AML-193 (cell line): ENCODE results near the gene ATP2B3.

ENCODE experiments used
- DNase-seq, 2 experiments: peaks; one replicate each; lab custom pipeline; 2025; lab: John Stamatoyannopoulos, UW

The ATP2B3 gene

GRCh38 chrX:153488231-153488914 lies 29.1 kb upstream of the ATP2B3 start:
- no peak for DNase-seq

DNA sequence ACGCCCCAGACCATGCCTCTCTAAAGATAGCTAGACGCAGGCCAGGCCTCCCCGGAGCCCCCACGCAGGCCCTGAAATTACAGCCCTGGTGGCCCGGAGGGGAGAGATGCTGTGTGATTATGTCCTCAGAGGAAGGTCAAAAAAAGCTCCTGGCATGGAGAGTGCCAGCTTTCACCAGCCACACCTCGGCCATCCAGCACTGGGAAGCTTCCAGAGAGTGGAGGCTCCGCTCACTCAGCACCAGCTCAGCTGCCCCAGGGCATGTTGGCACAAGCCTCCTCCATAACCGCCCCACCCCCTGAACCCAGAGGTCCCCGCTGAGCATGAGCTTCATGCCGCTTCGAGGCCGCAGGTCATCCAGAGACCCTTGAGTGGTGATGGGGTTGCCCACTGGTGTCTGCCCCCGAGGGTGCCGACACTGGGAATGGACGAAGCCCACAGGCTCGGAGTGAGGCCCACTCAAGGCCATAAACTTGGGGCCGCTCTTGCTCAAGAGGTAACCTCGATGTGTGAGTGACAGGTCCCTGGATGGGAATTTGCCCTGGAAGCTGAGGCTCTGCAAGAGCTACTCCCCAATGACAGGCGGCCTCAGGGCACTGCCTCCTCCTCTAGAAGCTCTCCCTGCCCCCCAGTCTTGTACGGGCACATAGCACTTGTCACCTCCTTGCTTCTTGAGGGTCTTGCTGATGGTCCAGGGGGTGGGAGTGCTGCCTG lies 27.1 kb upstream of the ATP2B3 start:
- no peak for DNase-seq

GRCh38 chrX:153491351-153491914 lies 26.0 kb upstream of the ATP2B3 start:
- DNase-seq = no peak

DNA sequence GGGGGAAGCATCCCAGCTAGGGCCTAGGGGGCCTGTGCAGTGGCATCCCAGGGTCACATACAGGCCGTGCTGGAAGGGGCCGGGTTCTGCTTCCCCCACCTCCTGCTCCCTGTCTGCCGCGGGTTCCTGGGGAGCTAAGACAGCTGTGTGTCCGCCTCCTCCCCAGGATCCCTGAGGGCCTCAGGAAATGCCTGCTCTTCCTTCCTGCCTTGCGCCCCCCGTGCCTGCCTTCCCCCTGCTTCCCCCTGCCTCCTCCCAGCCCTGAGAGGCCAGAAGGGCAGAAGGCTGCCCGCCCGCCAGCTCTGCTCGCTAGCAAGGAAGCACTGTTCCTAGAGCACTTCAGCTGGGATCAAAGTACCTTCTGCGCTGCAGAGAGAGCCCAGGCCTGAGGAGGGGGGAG lies 25.5 kb upstream of the ATP2B3 start:
- DNase-seq = no peak

GRCh38 chrX:153492543-153492942 lies 24.9 kb upstream of the ATP2B3 start:
- DNase-seq = no peak

DNA sequence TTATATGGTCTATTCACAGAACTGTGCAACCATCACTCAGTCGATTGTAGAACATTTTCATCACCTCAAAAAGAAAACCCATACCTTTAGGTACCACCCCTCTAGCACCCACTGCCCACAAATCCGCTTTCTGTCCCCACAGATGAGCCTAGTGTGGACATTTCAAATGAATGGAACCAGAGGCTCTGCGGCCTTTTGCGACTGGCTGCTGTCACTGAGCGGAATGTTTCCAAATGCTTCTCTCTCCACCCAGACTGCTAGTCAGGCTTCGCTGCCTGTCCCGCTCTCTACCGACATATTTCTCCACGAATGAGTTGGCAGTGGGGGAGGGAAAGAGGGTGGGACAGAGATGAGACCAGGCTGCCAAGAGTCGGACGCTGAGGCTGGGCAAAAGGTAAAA lies 24.4 kb upstream of the ATP2B3 start:
- DNase-seq = no peak

- DNase-seq = no peak
These were observed 23.4 kb upstream of the ATP2B3 start for GRCh38 chrX:153494061-153494460.

- no peak for DNase-seq
These were observed 22.7 kb upstream of the ATP2B3 start, which contains the start of gene BGN for GRCh38 chrX:153494541-153495361. Gene BGN (plus strand): TSS chrX:153494980. CDS start chrX:153504632, 9,652 bp downstream.

DNA sequence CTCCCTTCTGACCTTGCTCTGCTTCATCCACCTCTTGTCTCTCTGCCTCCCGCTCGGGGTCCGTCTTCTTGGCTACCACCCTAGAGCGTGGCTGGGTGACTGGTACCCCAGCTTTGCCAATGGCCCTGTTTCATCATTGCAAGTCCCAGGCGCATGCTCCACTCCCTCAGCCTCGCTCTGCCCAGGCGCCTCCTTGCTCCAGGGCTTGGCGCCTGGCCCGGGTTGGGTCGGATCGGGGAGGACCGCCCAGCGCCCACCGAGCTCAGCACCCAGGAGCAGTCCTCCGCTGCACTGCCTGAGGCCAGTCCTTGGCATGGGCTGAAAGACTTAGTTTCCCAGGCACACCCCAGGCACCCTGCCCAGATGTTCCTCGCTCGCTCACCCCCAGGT lies 22.1 kb upstream of the ATP2B3 start:
- DNase-seq = no peak

- DNase-seq = no peak
These were observed 21.4 kb upstream of the ATP2B3 start for GRCh38 chrX:153495903-153496589.

DNA sequence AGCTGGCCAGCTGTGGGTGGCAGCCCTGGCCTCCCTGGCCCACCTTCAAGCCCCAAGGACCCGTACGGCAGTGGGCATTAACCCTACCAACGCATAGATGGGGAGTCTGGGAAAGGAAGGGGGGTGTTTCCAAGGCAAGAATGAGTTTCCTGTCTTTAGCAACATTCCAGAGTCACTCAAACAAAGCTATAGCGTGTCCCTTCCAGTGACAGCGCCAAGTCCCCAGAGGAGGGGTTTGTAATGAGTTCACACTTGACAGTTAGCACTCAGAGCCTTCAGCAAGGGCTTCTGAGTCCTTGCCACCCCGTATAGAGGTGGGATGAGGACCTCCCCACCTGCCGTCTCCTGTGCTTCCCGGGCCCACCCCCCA lies 20.9 kb upstream of the ATP2B3 start:
- no peak for DNase-seq

GRCh38 chrX:153498453-153498852 lies 19.0 kb upstream of the ATP2B3 start:
- no peak for DNase-seq

GRCh38 chrX:153499341-153499740 lies 18.1 kb upstream of the ATP2B3 start:
- no peak for DNase-seq

- no peak for DNase-seq
These were observed 17.6 kb upstream of the ATP2B3 start for GRCh38 chrX:153499876-153500275.

DNA sequence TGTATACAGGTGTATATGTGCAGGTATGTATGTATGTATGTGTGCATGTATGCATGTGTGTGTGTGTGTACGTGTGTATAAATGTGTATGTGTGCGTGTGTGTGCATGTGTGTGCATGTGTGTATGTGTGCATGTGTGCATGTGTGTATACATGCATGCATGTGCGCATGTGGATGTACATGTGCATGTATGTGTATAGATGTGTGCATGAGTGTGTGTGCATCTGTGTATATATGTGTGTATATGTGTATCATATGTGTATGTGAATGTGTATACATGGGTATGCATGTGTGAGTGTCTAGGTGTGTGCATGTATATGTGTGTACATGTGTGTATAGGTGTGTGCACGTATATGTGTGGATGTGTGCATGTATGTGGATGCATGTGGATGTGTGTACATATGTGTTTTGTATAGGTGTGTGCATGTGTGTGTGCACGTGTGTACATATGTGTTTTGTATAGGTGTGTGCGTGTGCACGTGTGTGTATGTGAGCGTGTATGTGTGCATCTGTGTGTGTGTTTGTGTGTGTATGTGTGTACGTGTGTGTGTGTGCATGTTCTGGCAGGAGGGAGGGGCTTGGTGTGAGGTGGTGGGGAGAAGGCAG lies 16.7 kb upstream of the ATP2B3 start:
- no peak for DNase-seq

- no peak for DNase-seq
These were observed 15.9 kb upstream of the ATP2B3 start for GRCh38 chrX:153501530-153501929.

- DNase-seq = no peak
These were observed 15.3 kb upstream of the ATP2B3 start for GRCh38 chrX:153502131-153502530.

GRCh38 chrX:153502796-153503195 lies 14.6 kb upstream of the ATP2B3 start:
- DNase-seq = no peak

GRCh38 chrX:153504445-153505016 lies 12.9 kb upstream of the ATP2B3 start:
- no peak for DNase-seq

- DNase-seq = no peak
These were observed 12.1 kb upstream of the ATP2B3 start for GRCh38 chrX:153505361-153505760.
